Spinal cord (tissue), 10 donors: ENCODE measurements around the gene ALDH1A1. TPM values are rescaled to one million over a fixed set of nuclear protein-coding genes. Genes with fewer than 3 reads are reported as not detected.

Source experiments
- DNase-seq, 6 donors: peaks; one replicate each; pipeline versions ENCODE4 v3.0.0 to v3.0.0-alpha.2; 2013 to 2015; ENCODE audit warnings: low spot score in 6 of 6, low read depth in 4 of 6
- H3K27ac ChIP-seq: one replicate; pipeline ENCODE4 v1.5.1; 2013; ENCODE audit warnings: low read depth, low read length, control low read depth
- H3K27me3 ChIP-seq: one replicate; pipeline ENCODE4 v1.6.1; 2013; ENCODE audit warnings: low read length; ENCODE audit not compliant: control insufficient read depth, insufficient read depth
- H3K36me3 ChIP-seq: one replicate; pipeline ENCODE4 v1.6.1; 2013; ENCODE audit warnings: low read length; ENCODE audit not compliant: control insufficient read depth, insufficient read depth
- H3K4me1 ChIP-seq: one replicate; pipeline ENCODE4 v1.6.1; 2013; ENCODE audit warnings: low read length; ENCODE audit not compliant: control insufficient read depth, insufficient read depth
- H3K4me3 ChIP-seq: one replicate; pipeline ENCODE4 v1.5.1; 2013; ENCODE audit warnings: low read depth, low read length, control low read depth
- H3K9me3 ChIP-seq: one replicate; pipeline ENCODE4 v1.6.1; 2013; ENCODE audit warnings: low read length; ENCODE audit not compliant: control insufficient read depth, insufficient read depth
- WGBS: methylation state at CpG from one replicate; pipeline ENCODE4 v1.1.5; 2013; ENCODE audit warnings: missing lambda C conversion rate; ENCODE audit not compliant: insufficient coverage; 5-methylcytosine and 5-hydroxymethylcytosine counted together
- polyA plus RNA-seq, 2 donors: library from polyadenylated mRNA; unstranded; fragments of 120-200 nt; gene quantifications; one replicate each; pipeline ENCODE4 v1.2.1, GENCODE V29; 2013; ENCODE audit not compliant: insufficient read length in 2 of 2
- total RNA-seq, 2 donors: library from RNA; depleted of rRNA in 1 of 2; stranded (reverse); fragments of 120-200 nt in 1 of 2; fragments of >200 nt in 1 of 2; gene quantifications; one replicate each; pipeline versions ENCODE4 v1.2.3 to v1.2.4, GENCODE V29; 2013 to 2014
- donor health status: healthy.

Gene ALDH1A1
- total and polyA plus RNA-seq, 4 donors, result 7.2 to 74.5 (median 18.5) TPM

- DNase-seq, result no peak
- H3K27me3 ChIP-seq, result no peaks in the 10 kb centered on the region
- H3K9me3 ChIP-seq, result no peaks in the 10 kb centered on the region
- H3K27ac ChIP-seq, result no peak overlapping the region
- H3K4me1 ChIP-seq, result no peaks in the 10 kb centered on the region
- no peaks in the 10 kb centered on the region for H3K36me3 ChIP-seq
- H3K4me3 ChIP-seq, result no peak overlapping the region
- no CpG with 5 or more reads among the region's 6 CpGs for WGBS
These were observed 33.8 kb upstream of the ALDH1A1 start for GRCh38 chr9:72986522-72987116.

GRCh38 chr9:72985746-72986145, 32.9 kb upstream of the ALDH1A1 start:
- no CpG with 5 or more reads among the region's 3 CpGs for WGBS
- Histone ChIP-seq H3K9me3 (no peaks in the 10 kb centered on the region), H3K27me3 (no peaks in the 10 kb centered on the region), H3K4me3 (no peak overlapping the region), H3K4me1 (no peaks in the 10 kb centered on the region), H3K36me3 (no peaks in the 10 kb centered on the region), H3K27ac (no peak overlapping the region)
- DNase-seq, result no peak

GRCh38 chr9:72984991-72985390, 32.1 kb upstream of the ALDH1A1 start:
- DNase-seq, result no peak
- Histone ChIP-seq H3K4me3 (no peak overlapping the region), H3K36me3 (no peaks in the 10 kb centered on the region), H3K27me3 (no peaks in the 10 kb centered on the region), H3K4me1 (no peaks in the 10 kb centered on the region), H3K27ac (no peak overlapping the region), H3K9me3 (no peaks in the 10 kb centered on the region)
- 91% methylated on average over 3 of the region's 3 CpGs for WGBS

GRCh38 chr9:72984226-72984947, 31.5 kb upstream of the ALDH1A1 start:
- H3K9me3 ChIP-seq, result no peaks in the 10 kb centered on the region
- no peaks in the 10 kb centered on the region for H3K4me1 ChIP-seq
- no peak overlapping the region for H3K4me3 ChIP-seq
- H3K27ac ChIP-seq, result no peak overlapping the region
- no peak for DNase-seq
- no peaks in the 10 kb centered on the region for H3K27me3 ChIP-seq
- 64% methylated on average over 1 of the region's 2 CpGs for WGBS
- H3K36me3 ChIP-seq, result no peaks in the 10 kb centered on the region

GRCh38 chr9:72983512-72984225, 30.8 kb upstream of the ALDH1A1 start:
- Histone ChIP-seq H3K4me1 (no peaks in the 10 kb centered on the region), H3K9me3 (no peaks in the 10 kb centered on the region), H3K36me3 (no peaks in the 10 kb centered on the region), H3K4me3 (no peak overlapping the region), H3K27ac (no peak overlapping the region), H3K27me3 (no peaks in the 10 kb centered on the region)
- DNase-seq, result no peak
- WGBS, result no CpG with 5 or more reads among the region's 5 CpGs

- Histone ChIP-seq H3K27me3 (no peaks in the 10 kb centered on the region), H3K36me3 (no peaks in the 10 kb centered on the region), H3K4me3 (no peak overlapping the region), H3K4me1 (no peaks in the 10 kb centered on the region), H3K9me3 (no peaks in the 10 kb centered on the region), H3K27ac (no peak overlapping the region)
- no peak for DNase-seq
These were observed 30.2 kb upstream of the ALDH1A1 start for GRCh38 chr9:72983056-72983455.

- Histone ChIP-seq H3K27me3 (no peaks in the 10 kb centered on the region), H3K9me3 (no peaks in the 10 kb centered on the region), H3K27ac (no peak overlapping the region), H3K36me3 (no peaks in the 10 kb centered on the region), H3K4me3 (no peak overlapping the region), H3K4me1 (no peaks in the 10 kb centered on the region)
- no peak for DNase-seq
- 100% methylated on average over 3 of the region's 5 CpGs for WGBS
These were observed 29.4 kb upstream of the ALDH1A1 start for GRCh38 chr9:72982146-72982799.

- 98% methylated on average over 4 of the region's 5 CpGs for WGBS
- Histone ChIP-seq H3K4me3 (no peak overlapping the region), H3K9me3 (no peaks in the 10 kb centered on the region), H3K27me3 (no peaks in the 10 kb centered on the region), H3K36me3 (no peaks in the 10 kb centered on the region), H3K27ac (no peak overlapping the region), H3K4me1 (no peaks in the 10 kb centered on the region)
- DNase-seq, result no peak
These were observed 28.6 kb upstream of the ALDH1A1 start for GRCh38 chr9:72981433-72981832.

- Histone ChIP-seq H3K4me3 (no peak overlapping the region), H3K27me3 (no peaks in the 10 kb centered on the region), H3K36me3 (no peaks in the 10 kb centered on the region), H3K4me1 (no peaks in the 10 kb centered on the region), H3K27ac (no peak overlapping the region), H3K9me3 (no peaks in the 10 kb centered on the region)
- DNase-seq, result no peak
- no CpG with 5 or more reads among the region's 12 CpGs for WGBS
These were observed 27.9 kb upstream of the ALDH1A1 start for GRCh38 chr9:72980600-72981265.
